BJ (cell line): ENCODE results near the gene SH3GL3. TPM values are rescaled to one million over a fixed set of nuclear protein-coding genes. Genes with fewer than 3 reads are reported as not detected.

Experiments used
- CTCF ChIA-PET: fragments of 350-600 bp; formaldehyde crosslinking; extraction: SDS; loops from one replicate; lab custom pipeline; 2021; ENCODE audit warnings: antibody characterized with exemption, inconsistent platforms; lab: Yijun Ruan, JAX
- POLR2A ChIA-PET: fragments of 300-600 bp; sonication (Branson Sonifier 250); formaldehyde crosslinking; extraction: SDS; loops from one replicate; lab custom pipeline; 2021; ENCODE audit warnings: antibody characterized with exemption; lab: Charles Lee
- DNase-seq: peaks from one replicate; pipeline ENCODE4 v3.0.0-alpha.2; 2011; ENCODE audit warnings: low read depth
- H3K27me3 ChIP-seq: 2 replicates; pipeline ENCODE4 v1.6.0; 2011; ENCODE audit warnings: low read length; ENCODE audit not compliant: control insufficient read depth, insufficient read depth
- H3K36me3 ChIP-seq: 2 replicates; pipeline ENCODE4 v1.5.1; 2011; ENCODE audit warnings: low read length; ENCODE audit not compliant: control insufficient read depth, insufficient read depth
- H3K4me3 ChIP-seq: 2 replicates; pipeline ENCODE4 v1.5.1; 2011; ENCODE audit warnings: low read depth, mild to moderate bottlenecking, control low read depth, low read length
- CTCF ChIP-seq: IDR thresholded peaks from 2 replicates; pipeline ENCODE4 v1.5.1; 2011; ENCODE audit warnings: low read depth, mild to moderate bottlenecking, control low read depth, inconsistent platforms, low read length, moderate library complexity; ENCODE audit not compliant: insufficient read depth
- polyA plus RNA-seq: library from polyadenylated mRNA; depleted of rRNA; stranded (reverse); fragments of >200 nt; gene quantifications from 2 replicates; pipeline ENCODE4 v1.2.3, GENCODE V29; 2011

SH3GL3 gene
- polyA plus RNA-seq, 1 experiment, result not detected

- Histone ChIP-seq H3K4me3 (no peak overlapping the region), H3K36me3 (no peaks in the 10 kb centered on the region), H3K27me3 (0 out of 2 replicates have a peak, but pooled peaks cover 1% of the 10 kb centered on the region)
- no peak for TF ChIP-seq CTCF
- POLR2A ChIA-PET, result no interaction called here
- CTCF ChIA-PET, result no interaction called here
- DNase-seq, result no peak
These were observed 204.4 kb downstream of the SH3GL3 start for GRCh38 chr15:83651541-83651940.

GRCh38 chr15:83652626-83653204 lies 205.6 kb downstream of the SH3GL3 start:
- DNase-seq, result no peak
- TF ChIP-seq CTCF, result no peak
- CTCF ChIA-PET, result no interaction called here
- no peak overlapping the region for H3K4me3 ChIP-seq
- H3K36me3 ChIP-seq, result no peaks in the 10 kb centered on the region
- POLR2A ChIA-PET, result no interaction called here
- H3K27me3 ChIP-seq, result 0 out of 2 replicates have a peak, but pooled peaks cover 1% of the 10 kb centered on the region

- no peak for DNase-seq
- Histone ChIP-seq H3K4me3 (no peak overlapping the region), H3K36me3 (no peaks in the 10 kb centered on the region), H3K27me3 (0 out of 2 replicates have a peak, but pooled peaks cover 1% of the 10 kb centered on the region)
- ChIA-PET CTCF (no interaction called here), POLR2A (no interaction called here)
- TF ChIP-seq CTCF, result no peak
These were observed 206.1 kb downstream of the SH3GL3 start for GRCh38 chr15:83653288-83653638.

GRCh38 chr15:83653639-83654378 lies 206.7 kb downstream of the SH3GL3 start, which contains the start of gene ADAMTSL3:
TSS of gene ADAMTSL3 (plus strand) at chr15:83654123. CDS start at chr15:83655762, 1,639 bp downstream.
- DNase-seq, result no peak
- H3K4me3 ChIP-seq, result no peak within 1 kb of the TSS

More at GRCh38 chr15:83653639-83654378, 206.7 kb downstream of the SH3GL3 start, which contains the start of gene ADAMTSL3:
- H3K27me3 ChIP-seq, result 0 out of 2 replicates have a peak, but pooled peaks cover 1% of the 10 kb centered on the region
- ChIA-PET POLR2A (no interaction called here), CTCF (no interaction called here)
- no peak for TF ChIP-seq CTCF
- H3K36me3 ChIP-seq, result no peaks in the 10 kb centered on the region
